Calu3 (cell line): Measurements from ENCODE around the gene RGL2. TPM values are rescaled to one million over a fixed set of nuclear protein-coding genes. Genes with fewer than 3 reads are reported as not detected.
A peak's percentile ranks its signal among the peaks of the same experiment; 100 is the strongest.

Experiments
- BruUV-seq: library from RNA; stranded (reverse); fragments of 400-500 nt; replicated peaks from 2 replicates; lab custom pipeline; 2021; lab: Mats Ljungman, UMichigan
- CTCF ChIA-PET: fragments of 300-600 bp; sonication (Branson Sonifier 250); formaldehyde crosslinking; loops from one replicate; lab custom pipeline; 2022; ENCODE audit warnings: antibody characterized with exemption; lab: Charles Lee
- DNase-seq: peaks from one replicate; pipeline ENCODE4 v3.0.0; 2022
- H3K27ac Mint-ChIP-seq: one replicate; pipeline ENCODE4 v1.8.0; 2022; ENCODE audit warnings: mixed read lengths; ENCODE audit not compliant: unreplicated experiment
- H3K27me3 Mint-ChIP-seq: one replicate; pipeline ENCODE4 v1.8.0; 2022; ENCODE audit warnings: mixed read lengths; ENCODE audit not compliant: unreplicated experiment
- H3K36me3 Mint-ChIP-seq: one replicate; pipeline ENCODE4 v1.8.0; 2022; ENCODE audit warnings: mild to moderate bottlenecking, moderate library complexity, mixed read lengths; ENCODE audit not compliant: insufficient read depth, unreplicated experiment
- H3K4me1 Mint-ChIP-seq: one replicate; pipeline ENCODE4 v1.8.0; 2022; ENCODE audit warnings: mild to moderate bottlenecking, low read depth, mixed read lengths; ENCODE audit not compliant: unreplicated experiment
- H3K4me3 Mint-ChIP-seq: one replicate; pipeline ENCODE4 v1.8.0; 2022; ENCODE audit warnings: mild to moderate bottlenecking, low read depth, moderate library complexity, mixed read lengths; ENCODE audit not compliant: unreplicated experiment
- H3K9me3 Mint-ChIP-seq: one replicate; pipeline ENCODE4 v1.8.0; 2022; ENCODE audit warnings: low read depth, mixed read lengths; ENCODE audit not compliant: unreplicated experiment
- intact Hi-C: fragments of 100-400 bp; cut with micrococcal nuclease; formaldehyde crosslinking; loops from one replicate; pipeline ENCODE4 v1.10.0; 2022; ENCODE audit not compliant: unreplicated experiment
- total RNA-seq: library from RNA; stranded (reverse); gene quantifications from 2 replicates; pipeline ENCODE4 v1.2.3, GENCODE V29; 2022
- TF ChIP-seq, protein P1 (sequence below): fragments of 200-600 bp; IDR thresholded peaks from one replicate; pipeline ENCODE4 v1.8.0; 2022; ENCODE audit warnings: antibody characterized with exemption; ENCODE audit not compliant: unreplicated experiment

The RGL2 gene
- total RNA-seq, 1 experiment from 2014 or later = 138 TPM

DNA sequence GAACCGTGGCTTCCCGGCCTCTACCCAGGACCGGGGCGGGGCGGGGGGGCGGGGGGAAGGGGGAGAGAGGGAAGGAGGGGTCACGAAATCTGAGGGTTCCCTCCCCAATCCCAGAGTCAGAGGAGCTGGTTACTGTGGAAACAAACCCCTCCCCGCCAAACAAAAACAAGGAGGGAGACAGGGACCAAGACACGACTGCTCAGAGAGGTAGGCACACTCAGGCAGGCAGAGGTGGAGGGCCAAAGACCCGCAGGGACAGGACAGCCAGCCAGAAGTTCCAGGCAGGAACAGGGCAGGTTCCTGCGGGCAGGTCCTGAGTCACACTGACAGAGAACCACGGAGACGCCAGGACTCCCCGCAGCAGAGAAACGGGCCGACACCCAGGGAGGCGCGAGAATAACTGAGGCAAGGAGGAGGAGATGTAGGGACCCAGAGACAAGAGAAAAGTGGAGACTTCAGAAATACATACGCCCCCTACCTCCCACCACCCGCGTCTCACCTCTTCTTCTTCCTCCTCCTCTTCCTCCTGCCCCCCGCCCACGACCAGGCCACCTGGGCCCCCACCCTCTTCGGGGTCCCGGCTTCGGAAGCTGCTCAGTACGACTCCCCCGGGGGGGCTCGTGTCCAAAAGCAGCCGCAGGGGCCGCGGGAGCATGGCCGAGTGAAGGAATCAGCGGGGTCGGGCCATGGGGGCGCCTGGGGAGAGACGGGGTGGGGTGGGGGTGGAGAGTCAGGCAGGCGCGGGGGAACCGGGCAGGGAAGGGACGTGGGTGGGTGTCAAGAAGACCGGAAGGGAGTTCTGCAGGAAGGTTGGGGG lies 578 bp downstream of the RGL2 start:
- no TSS peak for BruUV-seq
- CTCF ChIA-PET = interaction anchor here (0.6 to 2.1 kb wide), 8 partner anchors 9 to 1416 kb away, joined by 3 to 10 read pairs (median 4); partner anchors contain the start of genes B3GALT4, PFDN6, RPS18 and VPS52
- Mint-ChIP-seq H3K4me1 (peaks cover 25% of the 10 kb centered on the region), H3K9me3 (no peaks in the 10 kb centered on the region), H3K4me3 (peak overlapping the region; percentile 90), H3K27ac (peak overlapping the region; percentile 98), H3K27me3 (no peaks in the 10 kb centered on the region), H3K36me3 (peaks cover 86% of the 10 kb centered on the region)
- peak; percentile 87 for DNase-seq
- TF ChIP-seq, protein P1, sequence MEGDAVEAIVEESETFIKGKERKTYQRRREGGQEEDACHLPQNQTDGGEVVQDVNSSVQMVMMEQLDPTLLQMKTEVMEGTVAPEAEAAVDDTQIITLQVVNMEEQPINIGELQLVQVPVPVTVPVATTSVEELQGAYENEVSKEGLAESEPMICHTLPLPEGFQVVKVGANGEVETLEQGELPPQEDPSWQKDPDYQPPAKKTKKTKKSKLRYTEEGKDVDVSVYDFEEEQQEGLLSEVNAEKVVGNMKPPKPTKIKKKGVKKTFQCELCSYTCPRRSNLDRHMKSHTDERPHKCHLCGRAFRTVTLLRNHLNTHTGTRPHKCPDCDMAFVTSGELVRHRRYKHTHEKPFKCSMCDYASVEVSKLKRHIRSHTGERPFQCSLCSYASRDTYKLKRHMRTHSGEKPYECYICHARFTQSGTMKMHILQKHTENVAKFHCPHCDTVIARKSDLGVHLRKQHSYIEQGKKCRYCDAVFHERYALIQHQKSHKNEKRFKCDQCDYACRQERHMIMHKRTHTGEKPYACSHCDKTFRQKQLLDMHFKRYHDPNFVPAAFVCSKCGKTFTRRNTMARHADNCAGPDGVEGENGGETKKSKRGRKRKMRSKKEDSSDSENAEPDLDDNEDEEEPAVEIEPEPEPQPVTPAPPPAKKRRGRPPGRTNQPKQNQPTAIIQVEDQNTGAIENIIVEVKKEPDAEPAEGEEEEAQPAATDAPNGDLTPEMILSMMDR = no peak
- intact Hi-C loops = loop anchor here (1.0 kb wide), 1 partner anchor 9 kb away; the partner anchor contains the start of genes PFDN6 and WDR46

DNA sequence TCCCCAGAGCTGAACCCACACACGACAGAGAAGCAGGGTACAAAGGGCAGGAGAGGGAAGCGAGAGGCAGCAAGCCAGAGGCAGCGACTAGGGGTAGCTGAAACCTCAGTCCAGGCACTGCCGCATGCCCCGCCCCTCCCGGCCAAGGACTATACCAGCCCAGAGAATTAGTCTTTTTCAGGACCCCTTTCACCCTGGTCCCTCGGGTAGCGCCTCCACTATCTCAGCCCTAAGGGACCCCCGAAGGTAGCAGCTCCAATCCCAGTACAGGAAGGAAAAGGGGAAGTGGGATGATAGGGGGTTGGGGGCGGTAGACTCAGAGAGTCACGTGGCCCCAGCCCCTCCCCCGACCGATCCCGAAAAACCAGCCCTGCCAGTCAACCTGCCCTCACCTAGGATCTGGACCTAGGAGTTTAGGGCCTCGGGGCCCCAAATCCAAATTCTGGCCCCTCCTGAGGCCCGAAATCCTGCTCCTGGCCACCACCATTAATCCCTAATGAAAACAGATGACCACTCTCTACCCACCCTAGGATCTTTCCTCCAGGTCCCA lies 1.3 kb downstream of the RGL2 start:
- Mint-ChIP-seq H3K9me3 (no peaks in the 10 kb centered on the region), H3K4me1 (peaks cover 25% of the 10 kb centered on the region), H3K27me3 (no peaks in the 10 kb centered on the region), H3K36me3 (peaks cover 86% of the 10 kb centered on the region), H3K27ac (peak overlapping the region; percentile 98), H3K4me3 (peak overlapping the region; percentile 90)
- intact Hi-C loops = loop anchor here (1.0 kb wide), 1 partner anchor 8 kb away; the partner anchor contains the start of genes PFDN6 and WDR46
- CTCF ChIA-PET = interaction anchor here (0.5 to 2.1 kb wide), 8 partner anchors 9 to 1417 kb away, joined by 3 to 10 read pairs (median 4); partner anchors contain the start of genes B3GALT4, PFDN6, WDR46 and ZBTB22
- DNase-seq = peak; percentile 93
- BruUV-seq = no TSS peak
- TF ChIP-seq, protein P1 = no peak

DNA sequence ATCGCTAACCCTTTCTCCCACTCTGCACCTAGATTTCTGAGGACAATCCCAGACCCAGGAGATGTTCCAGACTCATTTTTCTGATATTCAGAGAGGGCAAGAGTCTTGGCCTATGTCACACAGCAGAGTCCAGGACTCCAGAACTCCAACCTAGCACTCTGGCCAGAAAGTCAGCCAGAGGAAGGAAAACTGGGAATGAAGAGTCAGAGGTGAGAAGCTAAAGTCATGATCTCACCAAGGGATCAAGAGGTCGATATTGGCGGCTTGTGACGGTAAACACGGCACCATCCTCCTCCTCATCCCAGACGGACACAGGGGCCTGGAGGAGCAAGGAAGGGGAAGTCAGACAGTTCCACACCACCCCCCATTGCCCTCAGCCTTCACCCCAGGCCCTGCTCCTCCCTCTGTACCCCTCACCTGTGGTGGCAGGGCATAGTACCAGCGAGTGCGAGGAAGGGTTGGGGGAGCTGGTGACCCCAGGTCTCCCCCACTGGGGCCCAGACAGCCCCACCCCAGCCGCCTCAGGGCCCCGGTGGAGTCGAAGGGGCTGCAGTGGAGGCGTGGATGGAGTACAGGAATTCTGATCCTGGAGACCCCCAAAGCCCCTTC lies 1.8 kb downstream of the RGL2 start:
- Mint-ChIP-seq H3K27ac (peak overlapping the region; percentile 98), H3K4me1 (peaks cover 25% of the 10 kb centered on the region), H3K4me3 (peak overlapping the region; percentile 90), H3K9me3 (no peaks in the 10 kb centered on the region), H3K36me3 (peaks cover 86% of the 10 kb centered on the region), H3K27me3 (no peaks in the 10 kb centered on the region)
- DNase-seq = no peak
- TF ChIP-seq, protein P1 = no peak
- intact Hi-C loops = loop anchor here (1.0 kb wide), 1 partner anchor 8 kb away; the partner anchor contains the start of genes PFDN6 and WDR46
- CTCF ChIA-PET = interaction anchor here (0.5 to 2.1 kb wide), 5 partner anchors 8 to 49 kb away, joined by 3 to 10 read pairs (median 7); partner anchors contain the start of genes B3GALT4, PFDN6 and WDR46
- no TSS peak for BruUV-seq
